H1 (cell line): ENCODE measurements around the gene OVOL3.

ENCODE experiments used
- ATF3 ChIP-seq: IDR thresholded peaks from 2 replicates; pipeline ENCODE4 v1.6.1; 2011; ENCODE audit warnings: low read depth, mild to moderate bottlenecking, low read length; ENCODE audit not compliant: insufficient read depth
- CREB1 ChIP-seq: IDR thresholded peaks from 2 replicates; pipeline ENCODE4 v1.6.1; 2012; ENCODE audit warnings: inconsistent platforms
- CTCF ChIP-seq, 3 experiments: IDR thresholded peaks; 1 replicate in 2 of 3; 2 replicates in 1 of 3; pipeline versions ENCODE4 v1.5.1 to v1.6.1; 2011; ENCODE audit warnings: low read length in 3 of 3, mild to moderate bottlenecking in 3 of 3, inconsistent platforms in 2 of 3, low read depth in 1 of 3, moderate library complexity in 1 of 3; ENCODE audit not compliant: insufficient read depth in 1 of 3; ENCODE audit errors: control extremely low read depth in 1 of 3
- EGR1 ChIP-seq: IDR thresholded peaks from 2 replicates; pipeline ENCODE4 v1.6.1; 2011; ENCODE audit warnings: low read depth, low read length, borderline replicate concordance
- EZH2 ChIP-seq: fragments of 200-600 bp; sonication (generic); IDR thresholded peaks from 2 replicates; pipeline ENCODE4 v1.7.1; 2012; ENCODE audit warnings: low read depth, mild to moderate bottlenecking, moderate library complexity, low read length, inconsistent platforms; ENCODE audit not compliant: severe bottlenecking
- POLR2A ChIP-seq, 2 experiments: IDR thresholded peaks; 1 replicate in 1 of 2; 2 replicates in 1 of 2; pipeline ENCODE4 v1.6.1; 2011; ENCODE audit warnings: low read depth in 2 of 2, low read length in 2 of 2, mild to moderate bottlenecking in 2 of 2; ENCODE audit errors: control extremely low read depth in 1 of 2
- RBBP5 ChIP-seq: IDR thresholded peaks from 2 replicates; pipeline ENCODE4 v1.7.1; 2012; ENCODE audit warnings: low read depth, mild to moderate bottlenecking, inconsistent platforms, low read length, moderate library complexity, borderline replicate concordance
- RNF2 ChIP-seq: fragments of 200-900, 300-1000 bp; sonication (generic); IDR thresholded peaks from 2 replicates; pipeline ENCODE4 v1.7.1; 2016; ENCODE audit warnings: borderline replicate concordance, low read depth, mild to moderate bottlenecking, antibody characterized with exemption, low read length; ENCODE audit not compliant: poor library complexity, severe bottlenecking; ENCODE audit errors: missing control alignments
- SIN3A ChIP-seq, 2 experiments: IDR thresholded peaks in 1 of 2; conservative IDR thresholded peaks in 1 of 2; 2 replicates each; pipeline ENCODE4 v1.6.1; 2011 to 2012; ENCODE audit warnings: low read length in 2 of 2, improper control_type of control experiment in 1 of 2, low read depth in 1 of 2, mild to moderate bottlenecking in 1 of 2
- TAF1 ChIP-seq: IDR thresholded peaks from 2 replicates; pipeline ENCODE4 v1.6.1; 2011; ENCODE audit warnings: mild to moderate bottlenecking, low read depth, low read length
- USF2 ChIP-seq: IDR thresholded peaks from 2 replicates; pipeline ENCODE4 v1.6.1; 2011; ENCODE audit warnings: low read length, improper control_type of control experiment

GRCh38 chr19:36144624-36145023 is 33.7 kb downstream of the OVOL3 start:
- TF ChIP-seq EZH2 (no peak), USF2 (no peak), CTCF (IDR thresholded peaks at IDR 0.05; ENCODE audit: control extremely low read depth in 1 of 3, insufficient read depth in 1 of 3, low read depth in 1 of 3, low read length in 3 of 3) (no peak), CREB1 (no peak), POLR2A (IDR thresholded peaks at IDR 0.05; ENCODE audit: control extremely low read depth in 1 of 2, low read depth in 2 of 2, low read length in 2 of 2) (no peak), RNF2 (no peak), RBBP5 (no peak), ATF3 (no peak), EGR1 (no peak), TAF1 (no peak), SIN3A (conservative IDR thresholded peaks at IDR 0.05 in 1 of 2, IDR thresholded peaks at IDR 0.05 in 1 of 2; ENCODE audit: low read depth in 1 of 2, low read length in 2 of 2) (no peak)
